ENCODE results near the gene PIGQ. TPM values are rescaled to one million over a fixed set of nuclear protein-coding genes. Genes with fewer than 3 reads are reported as not detected.

Gene PIGQ
- total RNA-seq, 1 donor from 2014 or later: 86.7 TPM

GRCh38 chr16:566475-567372 lies 3.0 kb upstream of the PIGQ start, which contains the start of gene NHLRC4:
Gene NHLRC4, plus strand, starts transcription at chr16:567005. Its CDS starts 1,043 bp downstream, at chr16:568048.
- peak within 1 kb of the TSS; percentile 43 for H3K4me3 Mint-ChIP-seq
- peaks cover 35% of the 10 kb centered on the region for H3K4me1 Mint-ChIP-seq

DNA sequence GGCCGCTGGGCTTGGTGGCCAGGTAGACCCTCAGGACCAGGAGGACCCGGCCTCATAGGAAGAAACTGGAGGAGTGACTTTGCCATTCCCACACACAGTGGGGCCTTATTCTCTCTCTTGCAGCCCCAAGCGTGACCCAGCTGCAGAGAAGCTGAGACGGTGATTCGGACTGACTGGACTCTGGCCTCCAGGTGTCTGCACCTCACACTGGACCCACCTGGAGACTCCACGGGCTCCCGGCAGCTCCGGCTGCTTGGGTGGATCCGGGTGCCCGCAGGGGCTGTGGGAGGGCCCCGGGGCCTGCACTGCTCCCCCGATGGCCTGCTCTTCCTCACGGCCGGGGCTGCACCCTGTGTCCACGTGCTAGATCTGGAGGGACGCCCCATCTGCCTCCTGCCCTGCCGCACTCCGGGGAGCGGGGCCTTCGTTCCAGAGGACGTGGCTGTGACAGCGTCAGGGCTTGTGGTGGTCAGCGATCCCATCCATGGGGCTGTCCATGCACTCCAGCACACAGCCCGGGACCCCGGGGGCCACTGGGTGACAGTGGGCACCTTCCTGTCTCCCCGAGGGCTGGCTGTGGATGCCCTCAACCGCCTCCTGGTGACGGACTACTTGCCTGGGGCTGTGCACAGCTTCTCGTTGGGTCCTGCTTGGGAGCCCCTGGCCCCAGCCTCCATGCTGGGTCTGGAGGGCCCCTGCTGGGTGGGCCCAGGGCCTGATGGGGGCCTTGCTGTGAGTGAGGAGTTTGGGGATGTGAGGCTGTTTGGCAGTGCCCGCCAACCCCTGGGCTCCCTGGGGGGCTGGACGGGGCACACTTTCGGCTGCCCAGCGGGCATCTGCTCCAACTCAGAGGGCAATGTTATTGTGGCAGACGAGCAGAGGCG lies 2.2 kb upstream of the PIGQ start:
- no peak for DNase-seq (ENCODE audit: low spot score in 2 of 2, unreplicated experiment in 2 of 2)
- H3K27me3 Mint-ChIP-seq (ENCODE audit: low read depth): peaks cover 5% of the 10 kb centered on the region
- no peaks in the 10 kb centered on the region for H3K9me3 Mint-ChIP-seq
- no peaks in the 10 kb centered on the region for H3K36me3 Mint-ChIP-seq
- H3K4me3 Mint-ChIP-seq: peak overlapping the region; percentile 43
- H3K4me1 Mint-ChIP-seq: peaks cover 38% of the 10 kb centered on the region
- TF ChIP-seq CTCF (IDR thresholded peaks at IDR 0.05; ENCODE audit: unreplicated experiment): no peak
- peak overlapping the region; percentile 72 for H3K27ac Mint-ChIP-seq

More at GRCh38 chr16:566475-567372, 3.0 kb upstream of the PIGQ start, which contains the start of gene NHLRC4:
- TF ChIP-seq CTCF (IDR thresholded peaks at IDR 0.05; ENCODE audit: unreplicated experiment): no peak
- Mint-ChIP-seq H3K36me3 (no peaks in the 10 kb centered on the region), H3K27me3 (ENCODE audit: low read depth) (peaks cover 14% of the 10 kb centered on the region), H3K27ac (peak within 1 kb of the TSS; percentile 72), H3K9me3 (no peaks in the 10 kb centered on the region)
- no peak for DNase-seq (ENCODE audit: low spot score in 2 of 2, unreplicated experiment in 2 of 2)

DNA sequence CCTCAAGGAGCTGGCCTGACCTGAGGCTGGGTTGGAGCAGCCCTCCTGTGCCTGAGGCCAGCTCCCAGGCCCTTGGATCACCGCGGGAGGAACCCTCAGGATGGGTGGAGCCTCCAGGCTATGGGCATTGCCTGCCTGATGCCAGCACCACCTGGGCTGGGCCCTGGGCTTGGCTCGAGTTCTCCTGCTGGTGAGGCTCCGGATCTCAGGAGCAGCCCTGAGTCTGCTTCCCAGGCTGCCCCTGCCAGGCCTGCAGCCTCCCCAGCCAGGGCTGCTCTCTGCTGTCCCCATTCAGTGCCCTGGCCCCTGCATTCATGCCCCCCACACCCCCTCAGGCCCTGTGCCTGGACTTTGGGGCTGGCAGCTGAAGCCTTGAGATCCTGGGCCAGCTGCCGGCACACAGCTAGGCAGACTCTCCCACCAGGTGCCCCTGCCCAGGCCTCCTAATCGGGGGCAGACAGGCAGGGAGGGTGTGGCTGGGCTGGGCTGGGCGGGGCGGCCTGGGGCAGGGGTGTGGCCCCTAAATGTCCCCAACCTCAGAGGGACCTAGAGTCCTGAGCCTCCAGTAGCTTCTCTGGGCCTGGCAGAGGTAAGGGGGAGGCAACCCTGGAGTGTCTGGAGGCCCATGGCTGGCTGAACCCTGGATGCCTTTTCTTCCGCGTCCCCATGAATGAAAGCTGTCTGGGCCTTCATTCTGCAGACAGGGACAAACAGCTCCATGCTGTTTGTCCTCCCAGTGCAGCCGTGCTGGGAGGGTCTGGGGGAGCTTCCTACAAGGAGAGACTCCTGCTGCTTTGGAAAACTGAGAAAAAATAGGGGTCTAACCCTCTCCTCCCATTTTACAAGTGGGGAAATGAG lies 1.1 kb upstream of the PIGQ start:
- H3K27ac Mint-ChIP-seq: peak overlapping the region; percentile 96
- no peak for TF ChIP-seq CTCF (IDR thresholded peaks at IDR 0.05; ENCODE audit: unreplicated experiment)
- peaks cover 38% of the 10 kb centered on the region for H3K4me1 Mint-ChIP-seq
- no peak for DNase-seq (ENCODE audit: low spot score in 2 of 2, unreplicated experiment in 2 of 2)
- no peaks in the 10 kb centered on the region for H3K9me3 Mint-ChIP-seq
- no peaks in the 10 kb centered on the region for H3K36me3 Mint-ChIP-seq
- H3K4me3 Mint-ChIP-seq: peak overlapping the region; percentile 86
- H3K27me3 Mint-ChIP-seq (ENCODE audit: low read depth): no peaks in the 10 kb centered on the region

- TF ChIP-seq CTCF (IDR thresholded peaks at IDR 0.05; ENCODE audit: unreplicated experiment): no peak
- H3K27me3 Mint-ChIP-seq (ENCODE audit: low read depth): no peaks in the 10 kb centered on the region
- no peak overlapping the region for H3K27ac Mint-ChIP-seq
- no peak overlapping the region for H3K4me3 Mint-ChIP-seq
- H3K4me1 Mint-ChIP-seq: peaks cover 20% of the 10 kb centered on the region
- DNase-seq (ENCODE audit: low spot score in 2 of 2, unreplicated experiment in 2 of 2): no peak
- no peaks in the 10 kb centered on the region for H3K9me3 Mint-ChIP-seq
- H3K36me3 Mint-ChIP-seq: peaks cover 4% of the 10 kb centered on the region
Measured at GRCh38 chr16:572865-573650, 3.3 kb downstream of the PIGQ start.

All from mesothelial cell of epicardium (in vitro differentiated cells).